ENCODE results near the gene RAB9A.

- TF ChIP-seq POLR2A (IDR thresholded peaks at IDR 0.05; ENCODE audit: extremely low read depth, insufficient read length) = no peak
- TF ChIP-seq, protein P1, sequence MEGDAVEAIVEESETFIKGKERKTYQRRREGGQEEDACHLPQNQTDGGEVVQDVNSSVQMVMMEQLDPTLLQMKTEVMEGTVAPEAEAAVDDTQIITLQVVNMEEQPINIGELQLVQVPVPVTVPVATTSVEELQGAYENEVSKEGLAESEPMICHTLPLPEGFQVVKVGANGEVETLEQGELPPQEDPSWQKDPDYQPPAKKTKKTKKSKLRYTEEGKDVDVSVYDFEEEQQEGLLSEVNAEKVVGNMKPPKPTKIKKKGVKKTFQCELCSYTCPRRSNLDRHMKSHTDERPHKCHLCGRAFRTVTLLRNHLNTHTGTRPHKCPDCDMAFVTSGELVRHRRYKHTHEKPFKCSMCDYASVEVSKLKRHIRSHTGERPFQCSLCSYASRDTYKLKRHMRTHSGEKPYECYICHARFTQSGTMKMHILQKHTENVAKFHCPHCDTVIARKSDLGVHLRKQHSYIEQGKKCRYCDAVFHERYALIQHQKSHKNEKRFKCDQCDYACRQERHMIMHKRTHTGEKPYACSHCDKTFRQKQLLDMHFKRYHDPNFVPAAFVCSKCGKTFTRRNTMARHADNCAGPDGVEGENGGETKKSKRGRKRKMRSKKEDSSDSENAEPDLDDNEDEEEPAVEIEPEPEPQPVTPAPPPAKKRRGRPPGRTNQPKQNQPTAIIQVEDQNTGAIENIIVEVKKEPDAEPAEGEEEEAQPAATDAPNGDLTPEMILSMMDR (IDR thresholded peaks at IDR 0.05; ENCODE audit: low read depth, low read length) = no peak
Observed at GRCh38 chrX:13717700-13718472, 29.0 kb downstream of the RAB9A start.
